ENCODE results near the gene BAZ2B. TPM values are rescaled to one million over a fixed set of nuclear protein-coding genes. Genes with fewer than 3 reads are reported as not detected.

The BAZ2B gene
- total RNA-seq, 1 experiment from 2014 or later = 19.9 TPM

GRCh38 chr2:159555651-159556392, 60.5 kb downstream of the BAZ2B start:
- no peak overlapping the region for H3K4me2 ChIP-seq (ENCODE audit: low read length)
- H3K9me3 ChIP-seq (ENCODE audit: control insufficient read depth in 1 of 2, insufficient read depth in 1 of 2, low read depth in 1 of 2, low read length in 2 of 2) = no peaks in the 10 kb centered on the region
- TF ChIP-seq ATF3 (IDR thresholded peaks at IDR 0.05) (no peak), CTCF (IDR thresholded peaks at IDR 0.05 in 2 of 3, conservative IDR thresholded peaks at IDR 0.05 in 1 of 3; ENCODE audit: borderline replicate concordance in 1 of 3, insufficient read depth in 1 of 3, low read depth in 2 of 3, low read length in 2 of 3) (no peak), JUND (IDR thresholded peaks at IDR 0.05) (no peak), ZFX (IDR thresholded peaks at IDR 0.05) (no peak), MAX (IDR thresholded peaks at IDR 0.05) (no peak), RAD21 (IDR thresholded peaks at IDR 0.05; ENCODE audit: low read depth) (no peak), ZNF274 (IDR thresholded peaks at IDR 0.05; ENCODE audit: low read depth, low read length) (no peak), YY1 (IDR thresholded peaks at IDR 0.05; ENCODE audit: extremely low read depth, insufficient replicate concordance, low read depth, low read length) (no peak), SP1 (IDR thresholded peaks at IDR 0.05; ENCODE audit: low read depth) (no peak), EGR1 (IDR thresholded peaks at IDR 0.05; ENCODE audit: low read depth) (no peak), TCF7L2 (IDR thresholded peaks at IDR 0.05; ENCODE audit: borderline replicate concordance, extremely low read depth, insufficient read depth, insufficient read length) (no peak), CBX3 (IDR thresholded peaks at IDR 0.05; ENCODE audit: low read depth) (no peak), SRF (IDR thresholded peaks at IDR 0.05; ENCODE audit: low read depth) (no peak), CEBPB (IDR thresholded peaks at IDR 0.05; ENCODE audit: low read depth) (no peak), POLR2AphosphoS5 (IDR thresholded peaks at IDR 0.05; ENCODE audit: low read depth, low read length) (no peak), SIN3A (IDR thresholded peaks at IDR 0.05; ENCODE audit: low read depth) (no peak), EZH2phosphoT487 (IDR thresholded peaks at IDR 0.05; ENCODE audit: borderline replicate concordance) (no peak)
- H3K4me1 ChIP-seq (ENCODE audit: control insufficient read depth in 1 of 2, insufficient read depth in 2 of 2, low read length in 2 of 2) = no peaks in the 10 kb centered on the region
- H3K4me3 ChIP-seq (replicated peaks in 1 of 2; ENCODE audit: low read depth in 1 of 2, low read length in 2 of 2) = no peak overlapping the region
- H3K79me2 ChIP-seq (ENCODE audit: insufficient read depth, low read length) = no peaks in the 10 kb centered on the region
- BruUV-seq (replicated peaks) = no TSS peak
- RAD21 ChIA-PET (ENCODE audit: low non-redundant PET in 1 of 2, low total read pairs in 2 of 2, uncharacterized antibody in 2 of 2, unreplicated experiment in 2 of 2) = no interaction called here
- no peaks in the 10 kb centered on the region for H3K36me3 ChIP-seq (ENCODE audit: control insufficient read depth in 1 of 2, insufficient read depth in 2 of 2, low read length in 2 of 2)
- POLR2A ChIA-PET = no interaction called here
- no peak overlapping the region for H2AFZ ChIP-seq (ENCODE audit: low read depth, low read length, poor library complexity, severe bottlenecking)
- intact Hi-C loops (cut with micrococcal nuclease) = loop anchor here (5.0 to 10.0 kb wide), 3 partner anchors 156 to 409 kb away; partner anchors contain the start of gene MARCHF7
- ATAC-seq (no peak), DNase-seq (ENCODE audit: low read depth, low spot score) (no peak)
- no peaks in the 10 kb centered on the region for H3K27me3 ChIP-seq (ENCODE audit: insufficient read depth, low read length)
- CTCF ChIA-PET = no interaction called here
- H3K27ac ChIP-seq (ENCODE audit: low read depth, low read length) = no peak overlapping the region
- no peak overlapping the region for H3K9ac ChIP-seq (ENCODE audit: low read length)
- no peaks in the 10 kb centered on the region for H3K9me2 ChIP-seq (ENCODE audit: insufficient read depth)
- no peaks in the 10 kb centered on the region for H4K20me1 ChIP-seq (ENCODE audit: insufficient read depth)
